GM12872 (cell line): ENCODE results near the gene PCDHGA1.

Experiments used
- TF ChIP-seq, protein P1 (sequence below): IDR thresholded peaks from 3 replicates; pipeline ENCODE4 v1.5.1; 2011; ENCODE audit warnings: low read depth, mild to moderate bottlenecking, low read length, moderate library complexity; ENCODE audit not compliant: insufficient read depth

PCDHGA1 gene

DNA sequence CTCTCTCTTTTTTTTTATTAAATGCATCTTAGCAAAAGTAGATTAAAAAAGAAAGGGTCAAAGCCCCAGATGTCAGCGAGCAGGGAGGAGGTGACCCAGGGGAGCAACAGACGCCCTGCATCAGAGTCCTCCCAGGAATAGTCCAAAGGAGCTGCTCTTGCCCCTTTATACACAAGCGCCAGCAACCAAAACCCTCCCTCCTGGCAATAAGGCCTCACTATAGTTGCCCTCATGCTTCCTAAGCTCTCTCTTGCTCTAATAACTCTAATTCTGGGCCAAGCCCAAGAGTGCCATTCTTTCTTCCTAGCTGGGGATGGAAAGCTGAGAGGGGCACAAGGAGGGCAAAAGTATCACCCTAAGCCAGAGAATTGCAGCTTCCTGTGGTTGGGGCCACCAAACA, 184.8 kb downstream of the PCDHGA1 start:
- TF ChIP-seq, protein P1, sequence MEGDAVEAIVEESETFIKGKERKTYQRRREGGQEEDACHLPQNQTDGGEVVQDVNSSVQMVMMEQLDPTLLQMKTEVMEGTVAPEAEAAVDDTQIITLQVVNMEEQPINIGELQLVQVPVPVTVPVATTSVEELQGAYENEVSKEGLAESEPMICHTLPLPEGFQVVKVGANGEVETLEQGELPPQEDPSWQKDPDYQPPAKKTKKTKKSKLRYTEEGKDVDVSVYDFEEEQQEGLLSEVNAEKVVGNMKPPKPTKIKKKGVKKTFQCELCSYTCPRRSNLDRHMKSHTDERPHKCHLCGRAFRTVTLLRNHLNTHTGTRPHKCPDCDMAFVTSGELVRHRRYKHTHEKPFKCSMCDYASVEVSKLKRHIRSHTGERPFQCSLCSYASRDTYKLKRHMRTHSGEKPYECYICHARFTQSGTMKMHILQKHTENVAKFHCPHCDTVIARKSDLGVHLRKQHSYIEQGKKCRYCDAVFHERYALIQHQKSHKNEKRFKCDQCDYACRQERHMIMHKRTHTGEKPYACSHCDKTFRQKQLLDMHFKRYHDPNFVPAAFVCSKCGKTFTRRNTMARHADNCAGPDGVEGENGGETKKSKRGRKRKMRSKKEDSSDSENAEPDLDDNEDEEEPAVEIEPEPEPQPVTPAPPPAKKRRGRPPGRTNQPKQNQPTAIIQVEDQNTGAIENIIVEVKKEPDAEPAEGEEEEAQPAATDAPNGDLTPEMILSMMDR = no peak

DNA sequence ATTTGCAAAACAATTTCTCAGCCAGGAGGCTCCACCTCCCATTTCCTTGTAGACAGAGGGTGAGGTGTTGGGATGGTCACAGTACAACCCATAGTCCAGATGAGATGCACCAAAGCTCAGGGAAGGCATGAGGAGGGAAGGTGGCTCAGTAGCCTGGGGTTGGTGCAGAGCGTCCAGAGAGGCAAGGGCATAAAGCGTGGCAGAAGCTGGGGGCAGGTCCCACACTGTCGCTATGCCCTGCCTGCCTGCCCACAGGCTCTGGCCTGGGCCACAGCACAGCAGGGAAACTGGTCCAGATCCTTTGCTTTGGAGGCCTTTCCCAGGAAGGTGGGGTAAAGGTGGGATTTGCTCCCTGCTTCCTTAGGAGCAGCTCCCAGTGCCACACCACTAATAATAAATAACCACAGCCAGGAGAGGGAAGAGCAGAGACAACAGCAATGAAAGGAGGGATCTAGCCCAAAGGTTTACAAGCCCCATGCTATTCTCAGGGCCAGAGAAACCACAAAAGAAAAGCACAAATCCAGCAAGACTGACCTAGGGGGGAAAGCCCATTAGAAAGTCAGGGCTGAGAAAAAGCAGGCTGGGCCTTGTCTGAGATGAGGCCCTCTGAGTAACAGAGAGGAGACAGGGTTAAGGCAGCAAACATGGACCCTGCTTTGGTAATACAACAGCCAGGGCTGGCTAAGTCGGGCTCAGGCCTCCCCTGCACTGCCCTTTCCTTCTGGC, 185.8 kb downstream of the PCDHGA1 start:
- TF ChIP-seq, protein P1 = no peak

DNA sequence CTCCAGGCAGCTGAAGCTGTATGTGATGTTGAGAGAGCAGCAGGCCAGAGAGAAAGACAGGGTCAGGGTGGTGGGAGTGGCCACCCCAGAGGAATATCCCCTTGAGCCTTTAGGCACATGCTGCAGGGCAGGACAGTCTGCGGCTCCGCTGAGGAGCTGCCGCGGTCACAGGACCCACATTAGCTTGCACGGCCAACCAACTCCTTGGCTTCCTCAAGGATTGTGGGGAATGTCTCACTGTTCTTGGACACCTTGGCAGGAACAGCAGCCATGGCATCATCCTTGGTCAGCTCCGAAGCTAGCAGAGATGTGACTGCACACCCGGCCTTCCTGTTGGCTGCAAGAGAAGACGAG, 186.3 kb downstream of the PCDHGA1 start:
- TF ChIP-seq, protein P1 = no peak

DNA sequence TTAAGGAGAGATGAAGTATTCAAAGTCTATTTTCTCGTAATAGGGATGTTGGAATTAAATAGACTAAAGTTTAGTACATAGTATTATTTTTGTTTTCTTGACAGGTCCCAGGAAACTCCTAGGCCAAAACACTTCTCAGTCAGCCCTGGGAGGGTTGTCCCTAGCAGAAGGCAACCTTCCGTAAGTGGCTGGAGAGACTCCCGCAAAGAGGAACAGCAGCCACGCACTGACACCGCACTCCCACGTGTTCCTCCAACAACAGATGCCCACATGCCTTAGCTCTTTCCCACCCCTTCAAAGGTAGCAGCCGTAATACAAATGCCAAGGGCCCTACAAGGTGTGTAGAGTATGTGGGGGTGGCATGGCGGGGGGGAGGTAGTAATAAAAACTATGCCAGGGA, 187.0 kb downstream of the PCDHGA1 start:
- TF ChIP-seq, protein P1 = no peak

DNA sequence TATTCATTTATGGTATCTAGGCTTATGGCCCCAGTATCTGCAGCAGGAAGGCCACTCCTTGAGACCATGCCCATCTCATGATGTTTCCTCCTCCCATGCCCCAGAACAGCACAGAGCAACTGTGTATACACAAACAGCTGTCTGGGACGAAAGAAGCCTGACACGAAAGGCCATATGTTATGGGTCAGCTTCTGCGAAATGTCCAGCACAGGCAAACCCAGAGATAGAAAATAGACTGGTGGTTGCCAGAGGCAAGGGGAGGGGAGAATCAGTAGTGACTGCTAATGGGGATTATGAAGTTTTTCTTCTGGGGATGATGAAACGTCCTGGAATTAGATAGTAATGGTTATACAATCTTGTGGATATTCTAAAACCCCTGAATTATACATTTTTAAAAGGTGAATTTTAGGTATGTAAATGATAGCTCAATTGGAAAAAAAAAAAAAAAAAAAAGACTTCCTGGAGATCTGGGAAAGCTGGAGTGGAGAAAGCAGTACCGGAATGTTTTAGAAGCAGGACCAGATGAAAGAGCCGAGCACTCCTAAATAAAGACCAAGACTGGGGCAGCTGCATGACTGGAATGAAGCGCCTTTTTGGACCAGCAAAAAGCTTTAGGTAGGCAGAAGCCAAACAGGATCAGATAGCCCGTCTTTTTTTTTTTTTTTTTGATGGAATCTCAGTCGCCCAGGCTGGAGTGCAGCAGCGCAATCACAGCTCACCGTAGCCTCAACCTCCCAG, 187.7 kb downstream of the PCDHGA1 start:
- TF ChIP-seq, protein P1 = no peak

DNA sequence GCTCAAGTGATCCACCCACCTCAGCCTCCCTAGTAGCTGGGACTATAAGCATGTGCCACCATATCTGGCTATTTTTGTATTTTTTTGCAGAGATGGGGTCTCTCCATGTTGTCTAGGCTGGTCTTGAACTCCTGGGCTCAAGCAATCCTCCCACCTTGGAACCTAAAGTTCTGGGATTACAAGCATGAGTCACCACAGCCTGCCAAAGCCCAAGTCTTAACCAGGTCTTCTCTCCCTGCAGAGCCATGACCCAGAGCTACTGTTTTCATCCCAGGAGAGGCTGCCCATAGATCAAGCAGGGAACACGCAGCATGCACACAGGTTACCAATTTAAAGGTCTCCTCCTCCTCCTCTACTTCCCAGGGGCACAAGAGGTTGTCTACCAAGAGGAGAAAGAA, 188.3 kb downstream of the PCDHGA1 start:
- TF ChIP-seq, protein P1 = no peak

DNA sequence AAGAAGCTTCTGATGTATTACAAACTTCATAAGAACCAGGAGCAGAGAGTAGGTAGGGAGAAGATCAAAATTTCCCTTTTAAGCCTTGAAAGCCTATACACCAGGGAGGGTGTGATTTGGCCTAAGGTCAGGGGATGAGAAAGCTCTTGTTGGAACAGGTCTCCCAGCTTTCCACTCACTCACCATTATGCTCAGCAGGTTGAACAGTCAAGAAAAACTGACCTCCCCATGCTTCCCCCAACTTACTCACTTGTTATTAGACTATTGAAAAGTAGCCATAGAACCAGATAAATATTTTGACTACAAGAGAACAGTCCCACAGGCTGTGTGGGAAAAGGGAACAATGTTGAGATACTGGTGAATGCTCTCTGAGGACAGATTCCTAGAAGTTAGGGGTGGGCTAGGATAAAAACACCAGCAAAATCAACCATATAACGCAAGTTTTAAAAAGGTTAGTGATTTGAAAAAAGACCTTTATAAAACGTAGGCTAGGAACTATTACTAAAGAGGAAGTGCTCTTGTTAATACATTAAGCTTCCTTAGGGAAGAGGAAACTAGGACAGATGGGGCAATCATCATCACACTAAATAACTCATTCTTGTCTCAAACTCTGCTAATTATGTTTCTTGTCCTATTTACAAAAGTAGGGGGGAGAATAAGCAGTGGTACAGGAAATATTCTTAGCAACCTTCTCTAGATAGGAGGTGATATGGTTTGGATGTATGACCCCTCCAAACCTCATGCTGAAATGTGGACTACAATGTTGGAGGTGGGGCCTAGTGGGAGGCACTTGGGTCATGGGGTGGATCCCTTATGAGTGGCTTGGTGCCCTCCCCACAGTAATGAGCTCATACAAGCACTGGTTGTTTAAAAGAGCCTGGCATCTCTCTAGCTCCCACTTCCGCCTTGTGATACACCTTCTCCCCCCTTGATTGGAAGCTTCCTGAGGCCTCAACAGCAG, 189.6 kb downstream of the PCDHGA1 start:
- TF ChIP-seq, protein P1 = no peak
